ENCODE measurements around the gene CPT1A.

The CPT1A gene

GRCh38 chr11:68839054-68839865, 2.5 kb downstream of the CPT1A start:
- no peaks in the 10 kb centered on the region for H4K20me1 ChIP-seq (ENCODE audit: low read depth, low read length)
- H3K27ac ChIP-seq (ENCODE audit: low read depth, low read length): peak overlapping the region; percentile 70
- H3K4me2 ChIP-seq (ENCODE audit: low read depth, low read length, poor library complexity, severe bottlenecking): peak overlapping the region; percentile 94
- H3K36me3 ChIP-seq (ENCODE audit: low read length): no peaks in the 10 kb centered on the region
- no peaks in the 10 kb centered on the region for H3K9me2 ChIP-seq (replicated peaks; ENCODE audit: insufficient read depth, low read length)
- no peaks in the 10 kb centered on the region for H3K9me3 ChIP-seq (ENCODE audit: insufficient read depth, low read length)
- TF ChIP-seq, protein P1, sequence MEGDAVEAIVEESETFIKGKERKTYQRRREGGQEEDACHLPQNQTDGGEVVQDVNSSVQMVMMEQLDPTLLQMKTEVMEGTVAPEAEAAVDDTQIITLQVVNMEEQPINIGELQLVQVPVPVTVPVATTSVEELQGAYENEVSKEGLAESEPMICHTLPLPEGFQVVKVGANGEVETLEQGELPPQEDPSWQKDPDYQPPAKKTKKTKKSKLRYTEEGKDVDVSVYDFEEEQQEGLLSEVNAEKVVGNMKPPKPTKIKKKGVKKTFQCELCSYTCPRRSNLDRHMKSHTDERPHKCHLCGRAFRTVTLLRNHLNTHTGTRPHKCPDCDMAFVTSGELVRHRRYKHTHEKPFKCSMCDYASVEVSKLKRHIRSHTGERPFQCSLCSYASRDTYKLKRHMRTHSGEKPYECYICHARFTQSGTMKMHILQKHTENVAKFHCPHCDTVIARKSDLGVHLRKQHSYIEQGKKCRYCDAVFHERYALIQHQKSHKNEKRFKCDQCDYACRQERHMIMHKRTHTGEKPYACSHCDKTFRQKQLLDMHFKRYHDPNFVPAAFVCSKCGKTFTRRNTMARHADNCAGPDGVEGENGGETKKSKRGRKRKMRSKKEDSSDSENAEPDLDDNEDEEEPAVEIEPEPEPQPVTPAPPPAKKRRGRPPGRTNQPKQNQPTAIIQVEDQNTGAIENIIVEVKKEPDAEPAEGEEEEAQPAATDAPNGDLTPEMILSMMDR (IDR thresholded peaks at IDR 0.05; ENCODE audit: insufficient read depth, low read length, poor library complexity, severe bottlenecking): no peak
- TF ChIP-seq EZH2phosphoT487 (conservative IDR thresholded peaks at IDR 0.05; ENCODE audit: low read length): no peak
- H3K27me3 ChIP-seq (ENCODE audit: low read length): no peaks in the 10 kb centered on the region
- H3F3A ChIP-seq (ENCODE audit: insufficient read depth): peaks cover 16% of the 10 kb centered on the region
- H3K4me3 ChIP-seq (ENCODE audit: insufficient read depth, low read length, poor library complexity, severe bottlenecking): peak overlapping the region; percentile 53
- no peaks in the 10 kb centered on the region for H3K79me2 ChIP-seq (ENCODE audit: insufficient read depth, low read length)
- peak overlapping the region; percentile 57 for H3K9ac ChIP-seq (ENCODE audit: low read length)
- peak overlapping the region; percentile 89 for H2AFZ ChIP-seq (ENCODE audit: low read depth, low read length, severe bottlenecking)

- Histone ChIP-seq H3K4me3 (ENCODE audit: insufficient read depth, low read length, poor library complexity, severe bottlenecking) (peak overlapping the region; percentile 53), H3K9ac (ENCODE audit: low read length) (peak overlapping the region; percentile 57), H3K27ac (ENCODE audit: low read depth, low read length) (peak overlapping the region; percentile 63), H3K36me3 (ENCODE audit: low read length) (no peaks in the 10 kb centered on the region), H3K79me2 (ENCODE audit: insufficient read depth, low read length) (no peaks in the 10 kb centered on the region), H3K9me2 (replicated peaks; ENCODE audit: insufficient read depth, low read length) (no peaks in the 10 kb centered on the region), H3K9me3 (ENCODE audit: insufficient read depth, low read length) (no peaks in the 10 kb centered on the region), H2AFZ (ENCODE audit: low read depth, low read length, severe bottlenecking) (peak overlapping the region; percentile 89), H3K4me2 (ENCODE audit: low read depth, low read length, poor library complexity, severe bottlenecking) (peak overlapping the region; percentile 94), H4K20me1 (ENCODE audit: low read depth, low read length) (no peaks in the 10 kb centered on the region), H3F3A (ENCODE audit: insufficient read depth) (peaks cover 16% of the 10 kb centered on the region), H3K27me3 (ENCODE audit: low read length) (no peaks in the 10 kb centered on the region)
- no peak for TF ChIP-seq EZH2phosphoT487 (conservative IDR thresholded peaks at IDR 0.05; ENCODE audit: low read length)
- TF ChIP-seq, protein P1 (IDR thresholded peaks at IDR 0.05; ENCODE audit: insufficient read depth, low read length, poor library complexity, severe bottlenecking): no peak
Observed at GRCh38 chr11:68838572-68838964, 3.1 kb downstream of the CPT1A start.

GRCh38 chr11:68837583-68838571, 3.8 kb downstream of the CPT1A start:
- TF ChIP-seq, protein P1 (IDR thresholded peaks at IDR 0.05; ENCODE audit: insufficient read depth, low read length, poor library complexity, severe bottlenecking): no peak
- TF ChIP-seq EZH2phosphoT487 (conservative IDR thresholded peaks at IDR 0.05; ENCODE audit: low read length): no peak
- peaks cover 16% of the 10 kb centered on the region for H3F3A ChIP-seq (ENCODE audit: insufficient read depth)
- H3K36me3 ChIP-seq (ENCODE audit: low read length): no peaks in the 10 kb centered on the region
- no peak overlapping the region for H3K9ac ChIP-seq (ENCODE audit: low read length)
- no peaks in the 10 kb centered on the region for H3K27me3 ChIP-seq (ENCODE audit: low read length)
- no peak overlapping the region for H3K27ac ChIP-seq (ENCODE audit: low read depth, low read length)
- no peak overlapping the region for H2AFZ ChIP-seq (ENCODE audit: low read depth, low read length, severe bottlenecking)
- H3K4me3 ChIP-seq (ENCODE audit: insufficient read depth, low read length, poor library complexity, severe bottlenecking): no peak overlapping the region
- H3K9me3 ChIP-seq (ENCODE audit: insufficient read depth, low read length): no peaks in the 10 kb centered on the region
- H3K9me2 ChIP-seq (replicated peaks; ENCODE audit: insufficient read depth, low read length): no peaks in the 10 kb centered on the region
- H4K20me1 ChIP-seq (ENCODE audit: low read depth, low read length): no peaks in the 10 kb centered on the region
- H3K4me2 ChIP-seq (ENCODE audit: low read depth, low read length, poor library complexity, severe bottlenecking): peak overlapping the region; percentile 94
- no peaks in the 10 kb centered on the region for H3K79me2 ChIP-seq (ENCODE audit: insufficient read depth, low read length)
